Right kidney (tissue), 1 donor: ENCODE data around the gene MLLT10.

Source experiments
- DNase-seq: peaks from one replicate; pipeline ENCODE4 v3.0.0-alpha.2; 2016

The MLLT10 gene

GRCh38 chr10:21742740-21743412 lies 208.8 kb downstream of the MLLT10 start:
- no peak for DNase-seq

- DNase-seq, result no peak
Measured at GRCh38 chr10:21744223-21744622, 210.2 kb downstream of the MLLT10 start.

GRCh38 chr10:21746118-21746517 lies 212.1 kb downstream of the MLLT10 start:
- DNase-seq, result no peak

GRCh38 chr10:21747809-21748208 lies 213.8 kb downstream of the MLLT10 start:
- no peak for DNase-seq

GRCh38 chr10:21749788-21750187 lies 215.8 kb downstream of the MLLT10 start:
- DNase-seq, result no peak

GRCh38 chr10:21750424-21750823 lies 216.4 kb downstream of the MLLT10 start:
- DNase-seq, result no peak

GRCh38 chr10:21751341-21752310 lies 217.6 kb downstream of the MLLT10 start:
- DNase-seq, result no peak

- peak; percentile 43 for DNase-seq
Measured at GRCh38 chr10:21753497-21754270, 219.7 kb downstream of the MLLT10 start.

- no peak for DNase-seq
Measured at GRCh38 chr10:21754410-21755011, 220.5 kb downstream of the MLLT10 start.

GRCh38 chr10:21756707-21757106 lies 222.7 kb downstream of the MLLT10 start:
- no peak for DNase-seq

- DNase-seq, result no peak
Measured at GRCh38 chr10:21757185-21757901, 223.3 kb downstream of the MLLT10 start.

- DNase-seq, result no peak
Measured at GRCh38 chr10:21758239-21758638, 224.2 kb downstream of the MLLT10 start.

- no peak for DNase-seq
Measured at GRCh38 chr10:21758696-21759095, 224.7 kb downstream of the MLLT10 start.

- no peak for DNase-seq
Measured at GRCh38 chr10:21759232-21759631, 225.2 kb downstream of the MLLT10 start.

- DNase-seq, result no peak
Measured at GRCh38 chr10:21760332-21760731, 226.3 kb downstream of the MLLT10 start.

GRCh38 chr10:21764466-21765189 lies 230.6 kb downstream of the MLLT10 start:
- no peak for DNase-seq

GRCh38 chr10:21769041-21769440 lies 235.0 kb downstream of the MLLT10 start:
- no peak for DNase-seq

GRCh38 chr10:21771219-21771618 lies 237.2 kb downstream of the MLLT10 start:
- no peak for DNase-seq

GRCh38 chr10:21776883-21777282 lies 242.9 kb downstream of the MLLT10 start:
- DNase-seq, result no peak

- no peak for DNase-seq
Measured at GRCh38 chr10:21791276-21791675, 257.2 kb downstream of the MLLT10 start.
